GM21528 (cell line): ENCODE measurements around the gene OCA2.

Experiments used
- ATAC-seq: cut with Tn5 transposase; IDR thresholded peaks from one replicate; pipeline ENCODE4 v1.9.1; 2021; ENCODE audit warnings: mild to moderate bottlenecking, moderate library complexity; ENCODE audit not compliant: unreplicated experiment, low FRiP score

Gene OCA2

GRCh38 chr15:27889258-27889657, 209.9 kb downstream of the OCA2 start:
- no peak for ATAC-seq

- ATAC-seq, result no peak
Measured at GRCh38 chr15:27885201-27885600, 213.9 kb downstream of the OCA2 start.

- ATAC-seq, result no peak
Measured at GRCh38 chr15:27884726-27885125, 214.4 kb downstream of the OCA2 start.

- ATAC-seq, result no peak
Measured at GRCh38 chr15:27878841-27879240, 220.3 kb downstream of the OCA2 start.

- ATAC-seq, result no peak
Measured at GRCh38 chr15:27873828-27874227, 225.3 kb downstream of the OCA2 start.

GRCh38 chr15:27873039-27873438, 226.1 kb downstream of the OCA2 start:
- ATAC-seq, result no peak

- no peak for ATAC-seq
Measured at GRCh38 chr15:27872355-27872754, 226.8 kb downstream of the OCA2 start.

- ATAC-seq, result no peak
Measured at GRCh38 chr15:27871902-27872260, 227.2 kb downstream of the OCA2 start.

- ATAC-seq, result no peak
Measured at GRCh38 chr15:27871078-27871901, 227.8 kb downstream of the OCA2 start.

- no peak for ATAC-seq
Measured at GRCh38 chr15:27870320-27870719, 228.8 kb downstream of the OCA2 start.

- ATAC-seq, result no peak
Measured at GRCh38 chr15:27869697-27870281, 229.3 kb downstream of the OCA2 start.

GRCh38 chr15:27868828-27869404, 230.2 kb downstream of the OCA2 start:
- no peak for ATAC-seq

GRCh38 chr15:27867861-27868260, 231.3 kb downstream of the OCA2 start:
- no peak for ATAC-seq

- no peak for ATAC-seq
Measured at GRCh38 chr15:27866505-27867165, 232.5 kb downstream of the OCA2 start.

- ATAC-seq, result no peak
Measured at GRCh38 chr15:27865926-27866325, 233.2 kb downstream of the OCA2 start.

- ATAC-seq, result no peak
Measured at GRCh38 chr15:27865323-27865922, 233.7 kb downstream of the OCA2 start.

- ATAC-seq, result no peak
Measured at GRCh38 chr15:27864719-27865118, 234.4 kb downstream of the OCA2 start.

GRCh38 chr15:27864086-27864485, 235.0 kb downstream of the OCA2 start:
- no peak for ATAC-seq

GRCh38 chr15:27863000-27863399, 236.1 kb downstream of the OCA2 start:
- no peak for ATAC-seq

- no peak for ATAC-seq
Measured at GRCh38 chr15:27861171-27861570, 237.9 kb downstream of the OCA2 start.

GRCh38 chr15:27855137-27855536, 244.0 kb downstream of the OCA2 start:
- ATAC-seq, result no peak
